SU-DHL-6 (cell line): Measurements from ENCODE around the gene CPNE1.

Experiments used
- CTCF ChIP-seq: fragments of 200-600 bp; sonication (generic); IDR thresholded peaks from one replicate; pipeline ENCODE4 v1.5.1; 2017; ENCODE audit warnings: antibody characterized with exemption, mild to moderate bottlenecking, low read length, moderate library complexity; ENCODE audit not compliant: insufficient read depth, poor library complexity, severe bottlenecking
- EZH2phosphoT487 ChIP-seq: fragments of 200-600 bp; sonication (generic), shearing (Covaris generic); conservative IDR thresholded peaks from 2 replicates; pipeline ENCODE4 v1.6.1; 2018; ENCODE audit warnings: mild to moderate bottlenecking, antibody characterized with exemption, low read length, moderate library complexity, mixed read lengths

- TF ChIP-seq CTCF, result no peak
- no peak for TF ChIP-seq EZH2phosphoT487
These were observed 38.2 kb downstream of the CPNE1 start for GRCh38 chr20:35626386-35627001.
